IMR-90 (cell line): ENCODE results near the gene C9orf50. TPM values are rescaled to one million over a fixed set of nuclear protein-coding genes. Genes with fewer than 3 reads are reported as not detected.

Source experiments
- ATAC-seq: fragments of 200-7000 bp; cut with Tn5 transposase; 2 replicates; pipeline ENCODE4 v1.9.1; 2020; ENCODE audit warnings: low read depth, mild to moderate bottlenecking, moderate library complexity
- BruUV-seq: library from RNA; stranded (reverse); fragments of 400-500 nt; replicated peaks from 2 replicates; lab custom pipeline; 2021; lab: Mats Ljungman, UMichigan
- CTCF ChIA-PET: fragments of 300-600 bp; formaldehyde crosslinking; extraction: SDS; loops from one replicate; lab custom pipeline; 2021; ENCODE audit warnings: antibody characterized with exemption; lab: Yijun Ruan, JAX
- POLR2A ChIA-PET: fragments of 300-600 bp; sonication (Branson Sonifier 250); formaldehyde crosslinking; loops from one replicate; lab custom pipeline; 2022; ENCODE audit warnings: antibody characterized with exemption; ENCODE audit not compliant: unreplicated experiment; lab: Charles Lee
- DNase-seq: peaks from one replicate; pipeline ENCODE4 v3.0.0; 2013
- H2AFZ ChIP-seq: replicated peaks from 2 replicates; pipeline ENCODE3; 2013; ENCODE audit warnings: low read length, mild to moderate bottlenecking; ENCODE audit not compliant: poor library complexity
- H2AK5ac ChIP-seq: 2 replicates; pipeline ENCODE4 v1.6.1; 2013; ENCODE audit warnings: low read depth, low read length, inconsistent platforms
- H2AK9ac ChIP-seq: replicated peaks from 2 replicates; pipeline ENCODE3; 2013; ENCODE audit warnings: mild to moderate bottlenecking, low read depth, low read length, moderate library complexity; ENCODE audit not compliant: poor library complexity
- H2BK120ac ChIP-seq: 2 replicates; pipeline ENCODE4 v1.6.1; 2013; ENCODE audit warnings: low read depth, low read length, inconsistent platforms
- H2BK15ac ChIP-seq: 3 replicates; pipeline ENCODE4 v1.6.1; 2013; ENCODE audit warnings: low read depth, low read length, inconsistent platforms
- H2BK20ac ChIP-seq: 2 replicates; pipeline ENCODE4 v1.6.1; 2013; ENCODE audit warnings: low read depth, mild to moderate bottlenecking, inconsistent platforms, low read length, moderate library complexity
- H2BK5ac ChIP-seq: 2 replicates; pipeline ENCODE4 v1.6.1; 2013; ENCODE audit warnings: mild to moderate bottlenecking, low read depth, low read length, inconsistent platforms; ENCODE audit not compliant: poor library complexity, severe bottlenecking
- H3K14ac ChIP-seq: replicated peaks from 2 replicates; pipeline ENCODE4 v1.6.1; 2013; ENCODE audit warnings: low read depth, low read length, inconsistent platforms
- H3K18ac ChIP-seq: 2 replicates; pipeline ENCODE4 v1.6.1; 2013; ENCODE audit warnings: low read depth, low read length, control low read depth
- H3K23ac ChIP-seq: 2 replicates; pipeline ENCODE4 v1.6.1; 2013; ENCODE audit warnings: low read depth, low read length, inconsistent platforms
- H3K27ac ChIP-seq: 2 replicates; pipeline ENCODE4 v1.5.1; 2013; ENCODE audit warnings: mild to moderate bottlenecking, control low read depth, low read length; ENCODE audit not compliant: insufficient read depth
- H3K27me3 ChIP-seq: 2 replicates; pipeline ENCODE4 v1.6.1; 2013; ENCODE audit warnings: low read length; ENCODE audit not compliant: control insufficient read depth, insufficient read depth
- H3K36me3 ChIP-seq: 2 replicates; pipeline ENCODE4 v1.6.1; 2013; ENCODE audit warnings: low read length, mixed read lengths; ENCODE audit not compliant: control insufficient read depth, insufficient read depth
- H3K4ac ChIP-seq: 2 replicates; pipeline ENCODE4 v1.6.1; 2013; ENCODE audit warnings: low read depth, low read length, inconsistent platforms
- H3K4me1 ChIP-seq: 2 replicates; pipeline ENCODE4 v1.6.1; 2013; ENCODE audit warnings: low read length, mixed read lengths; ENCODE audit not compliant: control insufficient read depth, insufficient read depth
- H3K4me2 ChIP-seq: 2 replicates; pipeline ENCODE4 v1.6.1; 2013; ENCODE audit warnings: low read depth, mild to moderate bottlenecking, control low read depth, low read length, moderate library complexity
- H3K4me3 ChIP-seq: 2 replicates; pipeline ENCODE4 v1.5.1; 2013; ENCODE audit warnings: low read depth, mild to moderate bottlenecking, control low read depth, low read length, moderate library complexity; ENCODE audit not compliant: insufficient read depth
- H3K56ac ChIP-seq: 2 replicates; pipeline ENCODE4 v1.6.1; 2013; ENCODE audit warnings: low read length, inconsistent platforms; ENCODE audit not compliant: insufficient read depth; ENCODE audit errors: extremely low read depth
- H3K79me1 ChIP-seq, 2 experiments: 2 replicates each; pipeline ENCODE4 v1.6.1; 2013; ENCODE audit warnings: low read length in 2 of 2, inconsistent platforms in 1 of 2, low read depth in 1 of 2
- H3K9ac ChIP-seq: 2 replicates; pipeline ENCODE4 v1.6.1; 2013; ENCODE audit warnings: low read depth, low read length, control low read depth
- H3K9me1 ChIP-seq: 2 replicates; pipeline ENCODE4 v1.6.1; 2013; ENCODE audit warnings: low read length, inconsistent platforms; ENCODE audit not compliant: insufficient read depth
- H3K9me3 ChIP-seq: 2 replicates; pipeline ENCODE4 v1.6.1; 2013; ENCODE audit warnings: low read length; ENCODE audit not compliant: control insufficient read depth, insufficient read depth
- H4K20me1 ChIP-seq: 2 replicates; pipeline ENCODE4 v1.6.1; 2013; ENCODE audit warnings: low read length, inconsistent platforms; ENCODE audit not compliant: insufficient read depth
- H4K5ac ChIP-seq: 2 replicates; pipeline ENCODE4 v1.6.1; 2013; ENCODE audit warnings: mild to moderate bottlenecking, low read depth, low read length, control low read depth
- H4K8ac ChIP-seq, 2 experiments: 2 replicates each; pipeline ENCODE4 v1.6.1; 2013; ENCODE audit warnings: low read depth in 2 of 2, low read length in 2 of 2, control low read depth in 1 of 2, inconsistent platforms in 1 of 2
- H4K91ac ChIP-seq: 2 replicates; pipeline ENCODE4 v1.6.1; 2013; ENCODE audit warnings: low read depth, low read length, inconsistent platforms; ENCODE audit not compliant: insufficient read depth
- BHLHE40 ChIP-seq: fragments of 150-350 bp; IDR thresholded peaks from 2 replicates; pipeline ENCODE4 v1.6.1; 2016; ENCODE audit warnings: mild to moderate bottlenecking, low read depth, low read length
- CEBPB ChIP-seq: IDR thresholded peaks from 2 replicates; pipeline ENCODE4 v1.6.1; 2012; ENCODE audit warnings: low read depth, low read length, improper control_type of control experiment
- FOS ChIP-seq: fragments of 150-350 bp; IDR thresholded peaks from 2 replicates; pipeline ENCODE4 v1.6.1; 2016; ENCODE audit warnings: low read depth, low read length
- MAFK ChIP-seq: IDR thresholded peaks from 2 replicates; pipeline ENCODE4 v1.6.1; 2012; ENCODE audit warnings: low read depth, low read length, improper control_type of control experiment
- MAZ ChIP-seq: IDR thresholded peaks from 2 replicates; pipeline ENCODE4 v1.6.1; 2012; ENCODE audit warnings: low read depth, mild to moderate bottlenecking, low read length, improper control_type of control experiment, moderate library complexity, borderline replicate concordance
- MXI1 ChIP-seq: IDR thresholded peaks from 2 replicates; pipeline ENCODE4 v1.6.1; 2012; ENCODE audit warnings: low read depth, mild to moderate bottlenecking, low read length, moderate library complexity, borderline replicate concordance
- RCOR1 ChIP-seq: IDR thresholded peaks from 2 replicates; pipeline ENCODE4 v1.6.1; 2012; ENCODE audit warnings: mild to moderate bottlenecking, low read length, improper control_type of control experiment; ENCODE audit not compliant: insufficient replicate concordance
- RFX5 ChIP-seq: IDR thresholded peaks from 2 replicates; pipeline ENCODE4 v1.8.0; 2012; ENCODE audit warnings: low read depth, mild to moderate bottlenecking, low read length, moderate library complexity
- SMC3 ChIP-seq: fragments of 150-350 bp; IDR thresholded peaks from 2 replicates; pipeline ENCODE4 v1.6.1; 2016; ENCODE audit warnings: low read depth, mild to moderate bottlenecking, antibody characterized with exemption, low read length, moderate library complexity
- WGBS, 2 experiments: methylation state at CpG; one replicate each; pipeline versions ENCODE4 v1.1.5 to v1.1.7; 2013; ENCODE audit warnings: missing lambda C conversion rate in 2 of 2; ENCODE audit not compliant: insufficient read length in 1 of 2; ENCODE audit errors: extremely low coverage in 2 of 2; 5-methylcytosine and 5-hydroxymethylcytosine counted together
- dilution Hi-C: fragments of 300-500 bp; cut with HindIII; formaldehyde crosslinking; loops from one replicate; pipeline ENCODE4 v1.14.3; 2018; ENCODE audit warnings: low sequenced_read_pairs; ENCODE audit not compliant: unreplicated experiment
- in situ Hi-C: fragments of 300-500 bp; cut with MboI; formaldehyde crosslinking; loops from 3 replicates; pipeline ENCODE4 v1.14.3; 2019; ENCODE audit warnings: low sequenced_read_pairs, inconsistent platforms, mixed read lengths
- intact Hi-C: fragments of 100-400 bp; cut with micrococcal nuclease; formaldehyde crosslinking; loops from 2 replicates; pipeline ENCODE4 v1.10.0; 2022
- polyA plus RNA-seq, 3 experiments: library from polyadenylated mRNA; depleted of rRNA; stranded (reverse); fragments of >200 nt; gene quantifications; 2 replicates each; pipeline ENCODE4 v1.2.3, GENCODE V29; 2012; ENCODE audit warnings: low replicate concordance in 1 of 3
- total RNA-seq: library from RNA; depleted of rRNA; stranded (reverse); fragments of >200 nt; gene quantifications from 2 replicates; pipeline ENCODE4 v1.2.3, GENCODE V29; 2012
- TF ChIP-seq, protein P1 (sequence below): fragments of 150-350 bp; IDR thresholded peaks from 2 replicates; pipeline ENCODE4 v1.6.1; 2017; ENCODE audit warnings: mild to moderate bottlenecking, antibody characterized with exemption, low read length, low read depth
- TF ChIP-seq, protein P2 (sequence below): conservative IDR thresholded peaks from 2 replicates; pipeline ENCODE4 v1.5.1; 2012; ENCODE audit warnings: mild to moderate bottlenecking, low read depth, low read length, improper control_type of control experiment
- TF ChIP-seq, protein P3 (sequence below): fragments of 150-350 bp; IDR thresholded peaks from 2 replicates; pipeline ENCODE4 v1.6.1; 2016; ENCODE audit warnings: low read depth, mild to moderate bottlenecking, low read length, moderate library complexity, borderline replicate concordance

Gene C9orf50
- total and polyA plus RNA-seq, 2 of the 4 experiments (the other 2 are of a cell fraction): 0.09 TPM; not detected in 1

DNA sequence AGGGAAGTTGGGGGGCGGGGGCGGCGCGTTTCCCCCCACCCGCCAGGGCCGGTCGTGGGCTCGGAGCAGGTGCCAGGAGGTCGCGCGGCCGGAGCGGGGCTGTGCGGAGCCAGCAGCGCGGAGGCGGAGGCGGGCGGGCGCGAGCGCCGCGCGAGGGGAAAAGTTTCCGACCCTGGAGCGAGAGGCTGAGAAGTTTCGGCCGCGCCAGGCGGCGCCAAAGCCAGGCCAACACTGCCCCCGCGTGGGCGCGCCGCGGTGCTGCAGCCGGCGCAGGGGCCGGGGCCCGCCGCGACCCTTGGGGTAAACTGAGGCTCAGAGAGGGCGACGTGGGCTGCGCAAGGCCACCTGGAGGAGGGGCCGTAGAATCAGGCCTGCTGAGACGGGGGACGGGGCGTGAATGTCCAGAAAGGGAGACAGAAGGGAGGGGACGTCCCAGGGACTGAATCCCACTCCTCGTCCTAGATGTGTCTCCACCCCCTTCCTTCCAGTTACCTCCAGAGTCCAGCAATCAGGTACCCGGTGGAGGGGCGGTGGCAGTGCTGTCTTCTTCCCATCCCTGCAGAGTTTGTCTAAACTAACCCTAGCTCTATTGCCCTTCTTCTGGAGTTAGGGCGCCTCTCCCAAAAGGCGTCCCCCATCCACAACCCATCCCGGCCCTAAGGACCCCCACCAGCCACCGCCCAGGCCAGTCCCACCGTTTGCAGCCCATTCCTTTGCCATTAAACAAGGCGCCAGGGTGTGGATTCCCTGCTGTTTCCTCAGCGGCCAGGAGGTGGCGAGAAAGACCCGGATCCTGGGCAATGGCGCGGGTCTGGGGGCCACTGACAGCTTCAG is 10.2 kb downstream of the C9orf50 start:
- peak; percentile 58 for DNase-seq
- no peaks in the 10 kb centered on the region; the same call in 1 of the 2 replicates for H3K9me1 ChIP-seq
- peak; percentile 84 for ATAC-seq
- WGBS, 2 experiments: 0% methylated on average over 11 of the region's 66 CpGs; no CpG with 5 or more reads in 1 of the 2 experiments
- H2BK15ac ChIP-seq: peak overlapping the region; percentile 99; the same call in 2 of the 3 replicates
- in situ Hi-C loops (no loop called here), intact Hi-C loops (loop anchor here (1.0 to 5.0 kb wide), 7 partner anchors 122 to 604 kb away; no protein-coding TSS in a partner anchor), dilution Hi-C loops (no loop called here)
- H3K9ac ChIP-seq: peak overlapping the region; percentile 99
- H3K36me3 ChIP-seq: no peaks in the 10 kb centered on the region
- peak overlapping the region; percentile 100 for H2AK5ac ChIP-seq
- H2BK5ac ChIP-seq: peak overlapping the region; percentile 95
- ChIA-PET CTCF (interaction anchor here (0.6 to 2.1 kb wide), 4 partner anchors 11 to 468 kb away, joined by 3 to 11 read pairs (median 4); partner anchors contain the start of gene C9orf50), POLR2A (no interaction called here)
- peak overlapping the region; percentile 97 for H2AFZ ChIP-seq
- H3K56ac ChIP-seq: peak overlapping the region; percentile 93
- H3K23ac ChIP-seq: peak overlapping the region; percentile 88; the same call in 1 of the 2 replicates
- peak overlapping the region; percentile 100 for H2AK9ac ChIP-seq
- peak overlapping the region; percentile 70 for H3K4me3 ChIP-seq
- H4K5ac ChIP-seq: peak overlapping the region; percentile 100
- no peaks in the 10 kb centered on the region for H3K27me3 ChIP-seq
- BruUV-seq: no TSS peak
- no peaks in the 10 kb centered on the region for H4K20me1 ChIP-seq
- peak overlapping the region; percentile 98 to 100 for H4K8ac ChIP-seq
- H3K9me3 ChIP-seq: no peaks in the 10 kb centered on the region
- peak overlapping the region; percentile 92 for H2BK120ac ChIP-seq
- H3K4me2 ChIP-seq: peak overlapping the region; percentile 99
- H3K14ac ChIP-seq: peak overlapping the region; percentile 99
- peak overlapping the region; percentile 99 for H3K18ac ChIP-seq
- H4K91ac ChIP-seq: peak overlapping the region; percentile 99
- H3K79me1 ChIP-seq: peaks cover 0 to 9% of the 10 kb centered on the region in 2 experiments; a peak in 2 of 4 replicates
- H3K4ac ChIP-seq: peak overlapping the region; percentile 99
- H3K4me1 ChIP-seq: peaks cover 16% of the 10 kb centered on the region
- H2BK20ac ChIP-seq: peak overlapping the region; percentile 45
- peak overlapping the region; percentile 98 for H3K27ac ChIP-seq
- no peak for TF ChIP-seq CEBPB
- TF ChIP-seq RCOR1: no peak
- peak; percentile 95 for TF ChIP-seq SMC3
- TF ChIP-seq, protein P1, sequence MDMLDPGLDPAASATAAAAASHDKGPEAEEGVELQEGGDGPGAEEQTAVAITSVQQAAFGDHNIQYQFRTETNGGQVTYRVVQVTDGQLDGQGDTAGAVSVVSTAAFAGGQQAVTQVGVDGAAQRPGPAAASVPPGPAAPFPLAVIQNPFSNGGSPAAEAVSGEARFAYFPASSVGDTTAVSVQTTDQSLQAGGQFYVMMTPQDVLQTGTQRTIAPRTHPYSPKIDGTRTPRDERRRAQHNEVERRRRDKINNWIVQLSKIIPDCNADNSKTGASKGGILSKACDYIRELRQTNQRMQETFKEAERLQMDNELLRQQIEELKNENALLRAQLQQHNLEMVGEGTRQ: no peak
- TF ChIP-seq, protein P2, sequence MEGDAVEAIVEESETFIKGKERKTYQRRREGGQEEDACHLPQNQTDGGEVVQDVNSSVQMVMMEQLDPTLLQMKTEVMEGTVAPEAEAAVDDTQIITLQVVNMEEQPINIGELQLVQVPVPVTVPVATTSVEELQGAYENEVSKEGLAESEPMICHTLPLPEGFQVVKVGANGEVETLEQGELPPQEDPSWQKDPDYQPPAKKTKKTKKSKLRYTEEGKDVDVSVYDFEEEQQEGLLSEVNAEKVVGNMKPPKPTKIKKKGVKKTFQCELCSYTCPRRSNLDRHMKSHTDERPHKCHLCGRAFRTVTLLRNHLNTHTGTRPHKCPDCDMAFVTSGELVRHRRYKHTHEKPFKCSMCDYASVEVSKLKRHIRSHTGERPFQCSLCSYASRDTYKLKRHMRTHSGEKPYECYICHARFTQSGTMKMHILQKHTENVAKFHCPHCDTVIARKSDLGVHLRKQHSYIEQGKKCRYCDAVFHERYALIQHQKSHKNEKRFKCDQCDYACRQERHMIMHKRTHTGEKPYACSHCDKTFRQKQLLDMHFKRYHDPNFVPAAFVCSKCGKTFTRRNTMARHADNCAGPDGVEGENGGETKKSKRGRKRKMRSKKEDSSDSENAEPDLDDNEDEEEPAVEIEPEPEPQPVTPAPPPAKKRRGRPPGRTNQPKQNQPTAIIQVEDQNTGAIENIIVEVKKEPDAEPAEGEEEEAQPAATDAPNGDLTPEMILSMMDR: peak; percentile 94
- no peak for TF ChIP-seq RFX5
- 0 out of 2 replicates have a peak, but pooled peaks have one; percentile 14 for TF ChIP-seq MXI1
- no peak for TF ChIP-seq BHLHE40
- peak; percentile 70; the same call in 1 of the 2 replicates for TF ChIP-seq MAZ
- no peak for TF ChIP-seq FOS
- no peak for TF ChIP-seq MAFK
- TF ChIP-seq, protein P3, sequence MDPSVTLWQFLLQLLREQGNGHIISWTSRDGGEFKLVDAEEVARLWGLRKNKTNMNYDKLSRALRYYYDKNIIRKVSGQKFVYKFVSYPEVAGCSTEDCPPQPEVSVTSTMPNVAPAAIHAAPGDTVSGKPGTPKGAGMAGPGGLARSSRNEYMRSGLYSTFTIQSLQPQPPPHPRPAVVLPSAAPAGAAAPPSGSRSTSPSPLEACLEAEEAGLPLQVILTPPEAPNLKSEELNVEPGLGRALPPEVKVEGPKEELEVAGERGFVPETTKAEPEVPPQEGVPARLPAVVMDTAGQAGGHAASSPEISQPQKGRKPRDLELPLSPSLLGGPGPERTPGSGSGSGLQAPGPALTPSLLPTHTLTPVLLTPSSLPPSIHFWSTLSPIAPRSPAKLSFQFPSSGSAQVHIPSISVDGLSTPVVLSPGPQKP: no peak
